ENCODE data around the gene TFDP3. TPM values are rescaled to one million over a fixed set of nuclear protein-coding genes. Genes with fewer than 3 reads are reported as not detected.

The TFDP3 gene
- total RNA-seq, result not detected in 2 replicates

GRCh38 chrX:133218329-133218728 is at the start of gene TFDP3:
TSS of gene TFDP3 (minus strand) at chrX:133218354. CDS start at chrX:133218259, 95 bp downstream.

Other genes with a start within 250 kb of the TFDP3 start
- not detected in 2 replicates for gene USP26, start 121.2 kb downstream of the TFDP3 start, total RNA-seq
- gene GPC4, start 197.1 kb upstream of the TFDP3 start, total RNA-seq, result under 0.01 TPM in 2 replicates